ENCODE data around the gene ITGB1.

ITGB1 gene

GRCh38 chr10:32954545-32955298, 3.3 kb downstream of the ITGB1 start:
- H3K36me3 ChIP-seq (ENCODE audit: control insufficient read depth, insufficient read depth, low read length) = peaks cover 36% of the 10 kb centered on the region
- H3K27ac ChIP-seq (ENCODE audit: low read depth, low read length, severe bottlenecking) = peak overlapping the region; percentile 43
- no peaks in the 10 kb centered on the region for H3K9me3 ChIP-seq (ENCODE audit: control insufficient read depth, low read length)
- 26 to 48% methylated on average over 5 of the region's 8 CpGs for WGBS, 2 experiments (ENCODE audit: insufficient coverage in 2 of 2)
- peaks cover 15% of the 10 kb centered on the region for H3K4me1 ChIP-seq (ENCODE audit: control insufficient read depth, insufficient read depth, low read length, poor library complexity, severe bottlenecking)
- H3K4me3 ChIP-seq (ENCODE audit: extremely low read depth, insufficient read depth, low read length, poor library complexity, severe bottlenecking) = peak overlapping the region; percentile 97

- H3K36me3 ChIP-seq (ENCODE audit: control insufficient read depth, insufficient read depth, low read length) = peaks cover 36% of the 10 kb centered on the region
- peaks cover 14% of the 10 kb centered on the region for H3K4me1 ChIP-seq (ENCODE audit: control insufficient read depth, insufficient read depth, low read length, poor library complexity, severe bottlenecking)
- H3K9me3 ChIP-seq (ENCODE audit: control insufficient read depth, low read length) = no peaks in the 10 kb centered on the region
- peak overlapping the region; percentile 97 for H3K4me3 ChIP-seq (ENCODE audit: extremely low read depth, insufficient read depth, low read length, poor library complexity, severe bottlenecking)
- H3K27ac ChIP-seq (ENCODE audit: low read depth, low read length, severe bottlenecking) = peak overlapping the region; percentile 60
Observed at GRCh38 chr10:32954080-32954479, 4.0 kb downstream of the ITGB1 start.

DNA sequence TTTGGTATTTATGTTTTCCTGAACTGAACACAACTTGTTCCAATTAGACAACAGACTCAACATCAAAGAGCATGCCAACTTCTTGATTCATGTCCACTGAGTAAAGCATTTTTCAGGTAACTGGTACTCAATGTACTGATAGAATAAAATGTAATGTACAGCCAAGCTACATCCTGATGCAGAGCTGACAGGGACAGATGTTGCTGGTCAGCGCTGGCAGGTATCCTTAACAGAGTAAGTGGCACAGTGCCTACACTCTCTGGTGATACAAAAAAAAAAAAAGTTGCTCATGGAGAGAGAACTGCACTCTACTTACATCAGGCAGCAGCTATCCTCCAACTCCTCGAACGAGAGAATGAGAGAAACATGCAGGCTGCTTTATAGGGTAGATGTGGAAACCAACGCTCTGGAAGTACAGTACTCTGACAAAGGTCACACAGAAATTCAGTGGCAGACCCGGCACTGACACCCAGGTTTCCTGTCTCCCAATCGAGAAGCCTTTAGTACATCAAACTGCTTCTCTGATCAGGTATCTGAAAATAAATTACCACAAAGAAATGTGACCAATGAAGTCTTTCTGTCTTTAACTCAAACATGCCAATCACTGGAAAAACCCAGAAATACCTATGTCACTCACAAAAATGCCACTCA, 4.6 kb downstream of the ITGB1 start:
- Histone ChIP-seq H3K27ac (ENCODE audit: low read depth, low read length, severe bottlenecking) (peak overlapping the region; percentile 60), H3K4me1 (ENCODE audit: control insufficient read depth, insufficient read depth, low read length, poor library complexity, severe bottlenecking) (peaks cover 15% of the 10 kb centered on the region), H3K9me3 (ENCODE audit: control insufficient read depth, low read length) (no peaks in the 10 kb centered on the region), H3K36me3 (ENCODE audit: control insufficient read depth, insufficient read depth, low read length) (peaks cover 36% of the 10 kb centered on the region), H3K4me3 (ENCODE audit: extremely low read depth, insufficient read depth, low read length, poor library complexity, severe bottlenecking) (peak overlapping the region; percentile 97)
- 53 to 88% methylated on average over 1 to 6 of the region's 6 CpGs for WGBS, 2 experiments (ENCODE audit: insufficient coverage in 2 of 2)

GRCh38 chr10:32952541-32953276, 5.3 kb downstream of the ITGB1 start:
- Histone ChIP-seq H3K36me3 (ENCODE audit: control insufficient read depth, insufficient read depth, low read length) (peaks cover 36% of the 10 kb centered on the region), H3K9me3 (ENCODE audit: control insufficient read depth, low read length) (no peaks in the 10 kb centered on the region), H3K27ac (ENCODE audit: low read depth, low read length, severe bottlenecking) (no peak overlapping the region), H3K4me3 (ENCODE audit: extremely low read depth, insufficient read depth, low read length, poor library complexity, severe bottlenecking) (peak overlapping the region; percentile 97), H3K4me1 (ENCODE audit: control insufficient read depth, insufficient read depth, low read length, poor library complexity, severe bottlenecking) (peaks cover 17% of the 10 kb centered on the region)
- WGBS, 2 experiments (ENCODE audit: insufficient coverage in 2 of 2) = 80% methylated on average over 1 of the region's 4 CpGs

DNA sequence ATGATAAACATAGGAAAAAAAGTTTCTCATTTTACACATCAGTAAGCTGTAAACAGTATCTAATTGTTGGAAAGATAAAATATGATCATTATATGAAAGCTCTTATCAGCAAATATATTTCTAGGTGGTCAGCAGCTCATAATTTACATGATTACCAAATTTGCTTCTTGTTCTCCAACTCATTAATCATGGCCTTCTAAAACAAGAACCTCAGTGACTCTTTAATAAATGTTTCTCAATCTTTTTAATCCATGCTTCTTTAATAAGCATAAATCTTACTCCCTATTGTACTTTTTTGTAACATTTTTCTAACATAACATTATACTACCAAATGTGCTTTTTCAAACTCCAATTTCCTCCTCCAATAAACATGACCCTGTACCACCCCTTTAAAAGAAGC, 5.9 kb downstream of the ITGB1 start:
- H3K36me3 ChIP-seq (ENCODE audit: control insufficient read depth, insufficient read depth, low read length) = peaks cover 42% of the 10 kb centered on the region
- no peak overlapping the region for H3K27ac ChIP-seq (ENCODE audit: low read depth, low read length, severe bottlenecking)
- no peaks in the 10 kb centered on the region for H3K9me3 ChIP-seq (ENCODE audit: control insufficient read depth, low read length)
- peak overlapping the region; percentile 97 for H3K4me3 ChIP-seq (ENCODE audit: extremely low read depth, insufficient read depth, low read length, poor library complexity, severe bottlenecking)
- H3K4me1 ChIP-seq (ENCODE audit: control insufficient read depth, insufficient read depth, low read length, poor library complexity, severe bottlenecking) = peaks cover 17% of the 10 kb centered on the region

DNA sequence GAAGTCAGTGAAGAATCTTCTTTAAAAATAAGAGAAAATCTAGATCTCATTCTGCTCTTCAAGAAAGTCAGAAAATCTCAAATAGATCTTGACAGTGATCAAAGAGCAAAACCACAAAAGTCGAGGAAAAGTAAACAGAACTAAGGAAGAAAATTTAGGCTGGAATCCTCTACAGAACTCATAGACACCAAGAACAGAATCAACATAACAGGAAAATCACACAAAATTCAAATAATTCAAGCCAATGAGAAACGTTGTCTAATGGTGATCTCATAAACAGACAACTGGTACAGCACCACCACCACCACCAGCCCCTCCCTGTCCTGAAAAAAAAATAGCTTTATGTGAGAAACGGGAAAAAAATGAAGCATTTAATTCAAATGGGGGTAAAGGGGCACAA, 6.9 kb downstream of the ITGB1 start:
- no CpG with 5 or more reads among the region's 3 CpGs for WGBS, 2 experiments (ENCODE audit: insufficient coverage in 2 of 2)
- peaks cover 22% of the 10 kb centered on the region for H3K4me1 ChIP-seq (ENCODE audit: control insufficient read depth, insufficient read depth, low read length, poor library complexity, severe bottlenecking)

GRCh38 chr10:32950591-32951108, 7.4 kb downstream of the ITGB1 start:
- H3K4me3 ChIP-seq (ENCODE audit: extremely low read depth, insufficient read depth, low read length, poor library complexity, severe bottlenecking) = peak overlapping the region; percentile 22
- WGBS, 2 experiments (ENCODE audit: insufficient coverage in 2 of 2) = no CpG with 5 or more reads among the region's 5 CpGs
- peak overlapping the region; percentile 60 for H3K27ac ChIP-seq (ENCODE audit: low read depth, low read length, severe bottlenecking)
- H3K4me1 ChIP-seq (ENCODE audit: control insufficient read depth, insufficient read depth, low read length, poor library complexity, severe bottlenecking) = peaks cover 23% of the 10 kb centered on the region
- H3K36me3 ChIP-seq (ENCODE audit: control insufficient read depth, insufficient read depth, low read length) = peaks cover 36% of the 10 kb centered on the region
- H3K9me3 ChIP-seq (ENCODE audit: control insufficient read depth, low read length) = no peaks in the 10 kb centered on the region

More for the DNA sequence above, 6.9 kb downstream of the ITGB1 start:
- Histone ChIP-seq H3K27ac (ENCODE audit: low read depth, low read length, severe bottlenecking) (peak overlapping the region; percentile 60), H3K36me3 (ENCODE audit: control insufficient read depth, insufficient read depth, low read length) (peaks cover 39% of the 10 kb centered on the region), H3K4me3 (ENCODE audit: extremely low read depth, insufficient read depth, low read length, poor library complexity, severe bottlenecking) (peak overlapping the region; percentile 22), H3K9me3 (ENCODE audit: control insufficient read depth, low read length) (no peaks in the 10 kb centered on the region)

DNA sequence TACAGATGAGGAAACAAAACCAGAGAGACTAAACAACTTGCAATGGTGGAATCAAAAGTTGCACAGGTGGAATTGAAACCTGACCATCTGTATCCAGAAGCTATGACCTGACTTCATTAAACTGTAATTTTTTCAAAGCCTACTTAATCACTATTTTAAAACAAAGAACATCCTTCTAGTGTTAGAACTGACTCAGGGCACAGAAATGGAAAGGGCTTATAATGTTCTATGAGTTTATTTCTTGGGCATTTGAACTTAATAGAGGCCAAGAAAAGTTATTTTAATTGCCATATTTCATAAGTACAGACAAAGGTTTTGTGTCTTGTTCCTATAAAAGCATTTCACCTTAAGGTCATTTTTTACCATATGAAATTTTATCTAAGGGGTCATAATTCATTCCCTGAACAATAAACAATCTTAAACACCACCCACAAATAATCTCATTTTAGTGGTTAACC, 8.8 kb downstream of the ITGB1 start:
- Histone ChIP-seq H3K36me3 (ENCODE audit: control insufficient read depth, insufficient read depth, low read length) (peaks cover 31% of the 10 kb centered on the region), H3K4me3 (ENCODE audit: extremely low read depth, insufficient read depth, low read length, poor library complexity, severe bottlenecking) (no peak overlapping the region), H3K4me1 (ENCODE audit: control insufficient read depth, insufficient read depth, low read length, poor library complexity, severe bottlenecking) (peaks cover 35% of the 10 kb centered on the region), H3K9me3 (ENCODE audit: control insufficient read depth, low read length) (no peaks in the 10 kb centered on the region), H3K27ac (ENCODE audit: low read depth, low read length, severe bottlenecking) (no peak overlapping the region)

DNA sequence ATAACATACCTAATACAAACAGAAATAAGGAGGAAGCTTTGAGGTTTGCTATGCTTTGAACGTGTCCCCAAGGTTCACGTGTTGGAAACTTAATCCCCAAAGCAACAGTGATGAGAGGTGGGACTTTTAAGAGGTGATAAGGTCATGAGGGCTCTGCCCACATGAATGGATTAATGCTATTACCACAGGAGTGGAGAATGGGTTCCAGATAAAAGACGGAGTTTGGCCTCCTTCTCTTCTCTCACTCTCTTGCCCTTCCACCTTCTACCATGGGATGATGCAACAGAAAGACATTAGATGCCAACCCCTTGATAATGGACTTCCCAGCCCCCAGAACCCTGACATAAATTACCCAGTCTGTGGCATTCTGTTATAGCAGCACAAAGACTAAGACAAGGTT, 9.6 kb downstream of the ITGB1 start:
- Histone ChIP-seq H3K4me3 (ENCODE audit: extremely low read depth, insufficient read depth, low read length, poor library complexity, severe bottlenecking) (no peak overlapping the region), H3K9me3 (ENCODE audit: control insufficient read depth, low read length) (no peaks in the 10 kb centered on the region), H3K36me3 (ENCODE audit: control insufficient read depth, insufficient read depth, low read length) (peaks cover 32% of the 10 kb centered on the region), H3K27ac (ENCODE audit: low read depth, low read length, severe bottlenecking) (no peak overlapping the region), H3K4me1 (ENCODE audit: control insufficient read depth, insufficient read depth, low read length, poor library complexity, severe bottlenecking) (peaks cover 43% of the 10 kb centered on the region)
- WGBS, 2 experiments (ENCODE audit: insufficient coverage in 2 of 2) = 46 to 78% methylated on average over 2 to 3 of the region's 3 CpGs

DNA sequence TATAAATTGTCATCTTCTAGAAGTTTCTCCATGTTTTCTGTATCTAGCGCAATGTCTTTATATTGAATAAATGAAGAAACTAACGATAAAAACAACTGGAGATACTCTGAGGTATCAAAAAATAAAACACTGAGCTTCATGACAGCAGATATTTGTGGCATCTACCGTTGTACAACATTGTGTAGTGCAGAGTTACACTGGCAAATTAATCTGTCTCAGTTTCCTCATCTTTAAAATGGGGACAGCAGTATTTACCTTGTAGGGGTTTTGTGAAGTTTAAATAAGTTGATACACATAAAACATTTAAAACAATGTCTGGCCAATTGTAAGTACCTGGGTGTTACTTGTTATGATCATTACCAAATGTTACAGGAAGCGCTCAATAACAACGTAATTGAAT, 10.4 kb downstream of the ITGB1 start:
- Histone ChIP-seq H3K36me3 (ENCODE audit: control insufficient read depth, insufficient read depth, low read length) (peaks cover 29% of the 10 kb centered on the region), H3K4me3 (ENCODE audit: extremely low read depth, insufficient read depth, low read length, poor library complexity, severe bottlenecking) (no peak overlapping the region), H3K4me1 (ENCODE audit: control insufficient read depth, insufficient read depth, low read length, poor library complexity, severe bottlenecking) (peaks cover 45% of the 10 kb centered on the region), H3K9me3 (ENCODE audit: control insufficient read depth, low read length) (no peaks in the 10 kb centered on the region), H3K27ac (ENCODE audit: low read depth, low read length, severe bottlenecking) (no peak overlapping the region)
- WGBS, 2 experiments (ENCODE audit: insufficient coverage in 2 of 2) = 97 to 100% methylated on average over 1 to 3 of the region's 5 CpGs

Measured in mesodermal cell (in vitro differentiated cells).